A549 (cell line): ENCODE results near the gene NCOA3. TPM values are rescaled to one million over a fixed set of nuclear protein-coding genes. Genes with fewer than 3 reads are reported as not detected.

Source experiments
- ATAC-seq, 2 experiments: fragments of 200-7000 bp in 1 of 2; fragments of >200 bp in 1 of 2; cut with Nextera tagmentation in 1 of 2; cut with Tn5 transposase in 1 of 2; 3 replicates each; pipeline versions ENCODE4 v1.8.0 to v1.9.1; 2018 to 2020; ENCODE audit warnings: mild to moderate bottlenecking in 1 of 2, moderate library complexity in 1 of 2
- CTCF ChIA-PET: fragments of 300-600 bp; sonication (Branson Sonifier 250); formaldehyde crosslinking; extraction: SDS; loops from one replicate; lab custom pipeline; 2021; ENCODE audit warnings: antibody characterized with exemption, inconsistent platforms; lab: Yijun Ruan, JAX
- POLR2A ChIA-PET: fragments of 350-600 bp; formaldehyde crosslinking; extraction: SDS; loops from one replicate; lab custom pipeline; 2021; ENCODE audit warnings: antibody characterized with exemption, inconsistent platforms; lab: Yijun Ruan, JAX
- DNase-seq, 2 experiments: peaks; one replicate each; pipeline versions ENCODE4 v3.0.0 to v3.0.0-alpha.2; 2011 to 2016; ENCODE audit warnings: low read depth in 1 of 2, low spot score in 1 of 2
- FAIRE-seq: peaks from 2 replicates; lab custom pipeline; 2011; peaks lifted over from hg19 to GRCh38; lab: Jason Lieb, UNC
- H3K27ac ChIP-seq, 2 experiments: fragments of >200 bp; sonication (Bioruptor Twin); formaldehyde crosslinking; 3 replicates each; pipeline ENCODE4 v1.5.1; 2016 to 2017
- H3K4me1 ChIP-seq: fragments of >200 bp; sonication (Bioruptor Twin); formaldehyde crosslinking; 3 replicates; pipeline ENCODE4 v1.6.1; 2016
- H3K4me2 ChIP-seq: fragments of >200 bp; sonication (Bioruptor Twin); formaldehyde crosslinking; 3 replicates; pipeline ENCODE4 v1.6.1; 2016
- H3K4me3 ChIP-seq: fragments of >200 bp; sonication (Bioruptor Twin); formaldehyde crosslinking; 3 replicates; pipeline ENCODE4 v1.5.1; 2016
- H3K9me3 ChIP-seq: fragments of >200 bp; sonication (Bioruptor Twin); formaldehyde crosslinking; 3 replicates; pipeline ENCODE4 v1.6.1; 2016
- ATOH8 ChIP-seq: fragments of 250-450 bp; sonication (Bioruptor Pico); IDR thresholded peaks from 2 replicates; pipeline ENCODE4 v1.5.0; 2020; ENCODE audit warnings: low read depth, mild to moderate bottlenecking, moderate library complexity
- CBX2 ChIP-seq: fragments of 200-600 bp; sonication (generic); IDR thresholded peaks from 2 replicates; pipeline ENCODE4 v1.6.1; 2016; ENCODE audit warnings: low read depth, mild to moderate bottlenecking, borderline replicate concordance
- CEBPB ChIP-seq, 2 experiments: fragments of >200 bp in 1 of 2; sonication (Bioruptor Twin) in 1 of 2; formaldehyde crosslinking in 1 of 2; IDR thresholded peaks; 2 replicates each; pipeline ENCODE4 v1.6.1; 2012 to 2016
- CTCF ChIP-seq: fragments of >200 bp; sonication (Bioruptor Twin); formaldehyde crosslinking; IDR thresholded peaks from 3 replicates; pipeline ENCODE4 v1.5.1; 2016
- E2F6 ChIP-seq: IDR thresholded peaks from 2 replicates; pipeline ENCODE4 v1.6.1; 2012; ENCODE audit warnings: low read depth, borderline replicate concordance
- EHF ChIP-seq: fragments of 250-450 bp; sonication (Bioruptor Pico); IDR thresholded peaks from 2 replicates; pipeline ENCODE4 v1.5.0; 2020; ENCODE audit warnings: mild to moderate bottlenecking
- EHMT2 ChIP-seq: fragments of 200-600 bp; sonication (generic); IDR thresholded peaks from 2 replicates; pipeline ENCODE4 v1.6.1; 2016; ENCODE audit warnings: antibody characterized with exemption, low read depth, mild to moderate bottlenecking, moderate library complexity
- ELK1 ChIP-seq: fragments of 150-350 bp; IDR thresholded peaks from 2 replicates; pipeline ENCODE4 v1.6.1; 2014; ENCODE audit warnings: low read depth, mild to moderate bottlenecking, low read length
- EP300 ChIP-seq, 2 experiments: fragments of >200 bp; sonication (Bioruptor Twin); formaldehyde crosslinking; IDR thresholded peaks; 2 replicates in 1 of 2; 3 replicates in 1 of 2; pipeline ENCODE4 v1.6.1; 2016 to 2017
- FOSL2 ChIP-seq, 2 experiments: fragments of 450-650 bp in 1 of 2; fragments of >200 bp in 1 of 2; sonication (Bioruptor Twin) in 1 of 2; formaldehyde crosslinking; IDR thresholded peaks; 2 replicates each; pipeline versions ENCODE4 v1.5.0 to v1.6.1; 2016 to 2020; ENCODE audit warnings: mild to moderate bottlenecking in 1 of 2, moderate library complexity in 1 of 2
- FOXS1 ChIP-seq: fragments of 250-450 bp; sonication (Bioruptor Pico); IDR thresholded peaks from 2 replicates; pipeline ENCODE4 v1.5.0; 2020; ENCODE audit warnings: mild to moderate bottlenecking, moderate library complexity
- GATA3 ChIP-seq: IDR thresholded peaks from 2 replicates; pipeline ENCODE4 v1.6.1; 2012; ENCODE audit warnings: borderline replicate concordance
- HOXB13 ChIP-seq: fragments of 250-450 bp; sonication (Bioruptor Pico); IDR thresholded peaks from 2 replicates; pipeline ENCODE4 v1.5.0; 2020; ENCODE audit warnings: low read depth, mild to moderate bottlenecking, moderate library complexity
- JUN ChIP-seq, 2 experiments: fragments of >200 bp; sonication (Bioruptor Twin); formaldehyde crosslinking; IDR thresholded peaks; 2 replicates in 1 of 2; 3 replicates in 1 of 2; pipeline ENCODE4 v1.6.1; 2016 to 2017
- KDM5A ChIP-seq: fragments of 200-600 bp; sonication (generic); IDR thresholded peaks from 2 replicates; pipeline ENCODE4 v1.6.1; 2016; ENCODE audit warnings: antibody characterized with exemption, mild to moderate bottlenecking
- MAX ChIP-seq: IDR thresholded peaks from 2 replicates; pipeline ENCODE4 v1.6.1; 2012
- MAZ ChIP-seq: fragments of 150-350 bp; IDR thresholded peaks from 2 replicates; pipeline ENCODE4 v1.6.1; 2014; ENCODE audit warnings: antibody characterized with exemption, low read depth, low read length, borderline replicate concordance
- MYC ChIP-seq: IDR thresholded peaks from 2 replicates; pipeline ENCODE4 v1.6.1; 2012; ENCODE audit warnings: mild to moderate bottlenecking, inconsistent platforms, low read length, improper control_type of control experiment, borderline replicate concordance
- NR3C1 ChIP-seq: fragments of >200 bp; sonication (Bioruptor Twin); formaldehyde crosslinking; IDR thresholded peaks from 3 replicates; pipeline ENCODE4 v1.6.1; 2017
- POLR2AphosphoS2 ChIP-seq: conservative IDR thresholded peaks from 2 replicates; pipeline ENCODE4 v1.6.1; 2012; ENCODE audit warnings: low read length, improper control_type of control experiment, inconsistent platforms
- RCOR1 ChIP-seq: fragments of 150-350 bp; IDR thresholded peaks from 2 replicates; pipeline ENCODE4 v1.6.1; 2014; ENCODE audit warnings: antibody characterized with exemption, low read length, low read depth
- REST ChIP-seq: fragments of 200-600 bp; sonication (generic); IDR thresholded peaks from 2 replicates; pipeline ENCODE4 v1.6.1; 2016; ENCODE audit warnings: antibody characterized with exemption, mild to moderate bottlenecking, moderate library complexity
- RNF2 ChIP-seq: fragments of 200-600 bp; sonication (generic); IDR thresholded peaks from 2 replicates; pipeline ENCODE4 v1.6.1; 2016; ENCODE audit warnings: low read depth, mild to moderate bottlenecking, antibody characterized with exemption, moderate library complexity, borderline replicate concordance
- SMC3 ChIP-seq: fragments of >200 bp; sonication (Bioruptor Twin); formaldehyde crosslinking; IDR thresholded peaks from 3 replicates; pipeline ENCODE4 v1.6.1; 2018; ENCODE audit warnings: inconsistent platforms
- SREBF2 ChIP-seq: fragments of 450-650 bp; IDR thresholded peaks from 2 replicates; pipeline ENCODE4 v1.6.1; 2014; ENCODE audit warnings: mild to moderate bottlenecking, moderate library complexity
- TP53 ChIP-seq: fragments of 250-450 bp; sonication (Bioruptor Pico); IDR thresholded peaks from 2 replicates; pipeline ENCODE4 v1.5.0; 2021; ENCODE audit warnings: mild to moderate bottlenecking, moderate library complexity
- USF2 ChIP-seq: fragments of 450-650 bp; IDR thresholded peaks from 2 replicates; pipeline ENCODE4 v1.6.1; 2014; ENCODE audit warnings: antibody characterized with exemption
- ZFP36 ChIP-seq: fragments of 450-650 bp; IDR thresholded peaks from 2 replicates; pipeline ENCODE4 v1.6.1; 2014; ENCODE audit warnings: borderline replicate concordance; ENCODE audit not compliant: partially characterized antibody
- WGBS: methylation state at CpG from one replicate; pipeline ENCODE4 v1.1.6; 2017; ENCODE audit errors: missing lambda C conversion rate; 5-methylcytosine and 5-hydroxymethylcytosine counted together
- polyA plus RNA-seq, 4 experiments: library from polyadenylated mRNA; depleted of rRNA in 3 of 4; stranded (reverse); fragments of >200 nt; fragmentation: RNase III in 1 of 4; extraction: RNeasy Plus Mini Kit Qiagen cat#74134 plus additional on column Dnase treatment in 1 of 4; gene quantifications; 2 replicates in 3 of 4; 3 replicates in 1 of 4; pipeline ENCODE4 v1.2.3, GENCODE V29; 2011 to 2017

Gene NCOA3
- polyA plus RNA-seq, 2 of the 4 experiments (the other 2 are of a cell fraction) = 42.9 to 136 TPM

GRCh38 chr20:47627540-47627939, 125.9 kb downstream of the NCOA3 start (continued):
- TF ChIP-seq ATOH8 (CRISPR knock-in tag) (no peak), CEBPB (IDR thresholded peaks at IDR 0.05) (no peak), NR3C1 (no peak)

GRCh38 chr20:47629907-47630306, 128.2 kb downstream of the NCOA3 start:
- DNase-seq (no peak), FAIRE-seq (no peak)
- WGBS = 87% methylated on average over 2 of the region's 2 CpGs

GRCh38 chr20:47631078-47631477, 129.4 kb downstream of the NCOA3 start:
- no peak for DNase-seq
- Histone ChIP-seq H3K4me2 (no peak overlapping the region), H3K4me3 (no peak overlapping the region), H3K27ac (no peak overlapping the region), H3K9me3 (no peaks in the 10 kb centered on the region), H3K4me1 (no peaks in the 10 kb centered on the region)
- ChIA-PET CTCF (interaction anchor here (1.5 kb wide), 1 partner anchor 247 kb away, joined by 4 read pairs; no protein-coding TSS in a partner anchor), POLR2A (no interaction called here)
- no peak for FAIRE-seq
- TF ChIP-seq JUN (IDR thresholded peaks at IDR 0.05) = no peak
- no peak for TF ChIP-seq CEBPB (IDR thresholded peaks at IDR 0.05)
- TF ChIP-seq MAX = no peak
- TF ChIP-seq FOSL2 (IDR thresholded peaks at IDR 0.05) = no peak
- TF ChIP-seq FOSL2 (CRISPR knock-in tag; IDR thresholded peaks at IDR 0.05) = no peak
- TF ChIP-seq CBX2 = no peak
- no peak for TF ChIP-seq FOXS1
- TF ChIP-seq REST = no peak
- TF ChIP-seq E2F6 = no peak
- TF ChIP-seq ELK1 = no peak
- no peak for TF ChIP-seq MAZ
- TF ChIP-seq MYC = no peak
- no peak for TF ChIP-seq EHF (CRISPR knock-in tag)
- no peak for TF ChIP-seq GATA3
- TF ChIP-seq RNF2 = no peak
- TF ChIP-seq SMC3 = no peak
- no peak for TF ChIP-seq USF2
- TF ChIP-seq KDM5A = no peak
- TF ChIP-seq POLR2AphosphoS2 = no peak
- no peak for TF ChIP-seq CTCF
- ATAC-seq = no peak

More at GRCh38 chr20:47629907-47630306, 128.2 kb downstream of the NCOA3 start:
- ChIA-PET POLR2A (no interaction called here), CTCF (interaction anchor here (1.4 kb wide), 1 partner anchor 9 kb away, joined by 3 read pairs; no protein-coding TSS in a partner anchor)
- Histone ChIP-seq H3K4me1 (no peaks in the 10 kb centered on the region), H3K4me2 (no peak overlapping the region), H3K9me3 (no peaks in the 10 kb centered on the region), H3K4me3 (no peak overlapping the region), H3K27ac (no peak overlapping the region)
- TF ChIP-seq RCOR1 (no peak), EHMT2 (no peak), CEBPB (IDR thresholded peaks at IDR 0.05) (no peak), ZFP36 (no peak), SREBF2 (no peak), FOSL2 (IDR thresholded peaks at IDR 0.05) (no peak), FOSL2 (CRISPR knock-in tag; IDR thresholded peaks at IDR 0.05) (no peak), TP53 (CRISPR knock-in tag) (no peak), HOXB13 (CRISPR knock-in tag) (no peak), EP300 (IDR thresholded peaks at IDR 0.05) (no peak), MYC (no peak)
- no peak for ATAC-seq
